ENCODE results near the gene OR6A2.

The OR6A2 gene

GRCh38 chr11:6755953-6756347, 43.5 kb downstream of the OR6A2 start:
- DNase-seq (ENCODE audit: low read depth) = no peak

GRCh38 chr11:6755303-6755952, 44.1 kb downstream of the OR6A2 start:
- no peak for DNase-seq (ENCODE audit: low read depth)

- DNase-seq (ENCODE audit: low read depth) = no peak
These were observed 52.3 kb downstream of the OR6A2 start for GRCh38 chr11:6747097-6747668.

GRCh38 chr11:6746626-6747025, 52.9 kb downstream of the OR6A2 start:
- no peak for DNase-seq (ENCODE audit: low read depth)

GRCh38 chr11:6746086-6746618, 53.3 kb downstream of the OR6A2 start:
- no peak for DNase-seq (ENCODE audit: low read depth)

GRCh38 chr11:6745465-6746015, 53.9 kb downstream of the OR6A2 start:
- DNase-seq (ENCODE audit: low read depth) = no peak

- no peak for DNase-seq (ENCODE audit: low read depth)
These were observed 54.5 kb downstream of the OR6A2 start for GRCh38 chr11:6745018-6745417.

GRCh38 chr11:6742260-6742659, 57.2 kb downstream of the OR6A2 start:
- no peak for DNase-seq (ENCODE audit: low read depth)

Data from stimulated activated CD8-positive, alpha-beta memory T cell treated with anti-CD3 and anti-CD28 coated beads, Interleukin-7, amount 100 ng/mL, for 24 hours (primary cell).